ENCODE results near the gene RSRC1.

- TF ChIP-seq, protein P1, sequence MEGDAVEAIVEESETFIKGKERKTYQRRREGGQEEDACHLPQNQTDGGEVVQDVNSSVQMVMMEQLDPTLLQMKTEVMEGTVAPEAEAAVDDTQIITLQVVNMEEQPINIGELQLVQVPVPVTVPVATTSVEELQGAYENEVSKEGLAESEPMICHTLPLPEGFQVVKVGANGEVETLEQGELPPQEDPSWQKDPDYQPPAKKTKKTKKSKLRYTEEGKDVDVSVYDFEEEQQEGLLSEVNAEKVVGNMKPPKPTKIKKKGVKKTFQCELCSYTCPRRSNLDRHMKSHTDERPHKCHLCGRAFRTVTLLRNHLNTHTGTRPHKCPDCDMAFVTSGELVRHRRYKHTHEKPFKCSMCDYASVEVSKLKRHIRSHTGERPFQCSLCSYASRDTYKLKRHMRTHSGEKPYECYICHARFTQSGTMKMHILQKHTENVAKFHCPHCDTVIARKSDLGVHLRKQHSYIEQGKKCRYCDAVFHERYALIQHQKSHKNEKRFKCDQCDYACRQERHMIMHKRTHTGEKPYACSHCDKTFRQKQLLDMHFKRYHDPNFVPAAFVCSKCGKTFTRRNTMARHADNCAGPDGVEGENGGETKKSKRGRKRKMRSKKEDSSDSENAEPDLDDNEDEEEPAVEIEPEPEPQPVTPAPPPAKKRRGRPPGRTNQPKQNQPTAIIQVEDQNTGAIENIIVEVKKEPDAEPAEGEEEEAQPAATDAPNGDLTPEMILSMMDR (IDR thresholded peaks at IDR 0.05; ENCODE audit: insufficient read depth, low read length, poor library complexity, severe bottlenecking) = no peak
- TF ChIP-seq EZH2phosphoT487 (conservative IDR thresholded peaks at IDR 0.05; ENCODE audit: low read length) = no peak
Measured at GRCh38 chr3:158279609-158280008, 169.7 kb downstream of the RSRC1 start.

Measured in SU-DHL-6 (cell line).